ENCODE results near the gene TBXAS1. TPM values are rescaled to one million over a fixed set of nuclear protein-coding genes. Genes with fewer than 3 reads are reported as not detected.
A peak's percentile ranks its signal among the peaks of the same experiment; 100 is the strongest.

Gene TBXAS1
- total RNA-seq, 1 donor from 2014 or later: not detected

DNA sequence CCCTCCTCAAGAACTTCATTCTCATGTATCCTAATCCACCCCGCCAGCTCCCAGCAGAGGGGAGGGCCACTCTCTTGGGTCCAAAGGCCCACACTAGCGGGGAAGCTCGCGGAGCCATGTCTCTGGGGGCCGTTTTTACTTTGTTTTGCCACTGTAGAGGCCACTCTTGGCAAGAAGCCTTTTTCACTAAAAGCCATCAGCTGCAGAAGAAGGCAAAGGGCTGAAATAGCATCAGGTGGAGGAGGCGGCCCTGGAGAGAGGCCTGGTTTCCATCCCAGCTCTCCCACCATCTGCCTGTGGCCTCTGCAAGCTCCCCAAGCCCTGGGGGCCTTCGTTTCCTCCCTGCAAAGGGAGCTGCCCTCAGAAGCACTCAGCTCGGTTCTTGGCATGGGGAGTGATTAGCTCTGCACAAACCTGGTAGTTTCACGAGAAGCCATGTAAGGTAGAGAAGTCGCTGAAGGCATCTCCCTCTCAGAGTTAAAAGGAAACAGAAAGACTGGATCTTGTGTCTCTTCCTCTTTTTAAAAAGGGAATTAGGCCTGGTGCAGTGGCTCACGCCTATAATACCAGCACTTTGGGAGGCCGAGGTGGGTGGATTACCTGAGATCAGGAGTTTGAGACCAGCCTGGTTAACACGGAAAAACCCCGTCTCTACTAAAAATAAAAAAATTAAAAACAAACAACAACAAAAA lies 163.4 kb downstream of the TBXAS1 start:
- no peak for TF ChIP-seq CTCF (IDR thresholded peaks at IDR 0.05; ENCODE audit: partially characterized antibody, unreplicated experiment)
- Mint-ChIP-seq H3K27ac (ENCODE audit: unreplicated experiment) (peak overlapping the region; percentile 53), H3K9me3 (ENCODE audit: unreplicated experiment) (peaks cover 4% of the 10 kb centered on the region)

DNA sequence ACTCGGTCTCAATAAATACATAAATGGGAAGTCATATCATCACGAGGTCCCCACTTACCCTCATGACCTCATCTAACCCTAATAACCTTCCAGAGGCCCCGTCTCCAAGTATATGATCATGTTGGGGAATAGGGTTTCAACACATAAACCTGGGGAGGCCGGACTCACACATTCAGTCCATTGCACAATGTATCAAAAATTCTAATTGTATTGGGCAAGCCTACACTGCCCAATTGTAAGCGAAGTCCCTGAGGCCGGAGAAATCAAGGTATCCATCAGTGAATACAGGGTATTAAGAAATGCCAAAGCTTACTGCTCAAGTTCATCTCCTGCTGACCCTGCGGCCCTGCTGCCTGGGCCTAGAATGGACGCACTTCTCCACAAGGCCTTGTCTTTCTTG lies 164.1 kb downstream of the TBXAS1 start:
- Mint-ChIP-seq H3K4me1 (ENCODE audit: low read depth, unreplicated experiment) (peaks cover 23% of the 10 kb centered on the region), H3K27ac (ENCODE audit: unreplicated experiment) (no peak overlapping the region), H3K36me3 (ENCODE audit: unreplicated experiment) (peaks cover 3% of the 10 kb centered on the region), H3K9me3 (ENCODE audit: unreplicated experiment) (peaks cover 4% of the 10 kb centered on the region), H3K27me3 (ENCODE audit: unreplicated experiment) (peaks cover 1% of the 10 kb centered on the region), H3K4me3 (ENCODE audit: unreplicated experiment) (no peak overlapping the region)
- DNase-seq: no peak
- TF ChIP-seq CTCF (IDR thresholded peaks at IDR 0.05; ENCODE audit: partially characterized antibody, unreplicated experiment): no peak

More for the DNA sequence above, 163.4 kb downstream of the TBXAS1 start:
- DNase-seq: peak; percentile 36
- Mint-ChIP-seq H3K4me3 (ENCODE audit: unreplicated experiment) (no peak overlapping the region), H3K27me3 (ENCODE audit: unreplicated experiment) (peaks cover 1% of the 10 kb centered on the region), H3K36me3 (ENCODE audit: unreplicated experiment) (peaks cover 7% of the 10 kb centered on the region), H3K4me1 (ENCODE audit: low read depth, unreplicated experiment) (peaks cover 23% of the 10 kb centered on the region)

DNA sequence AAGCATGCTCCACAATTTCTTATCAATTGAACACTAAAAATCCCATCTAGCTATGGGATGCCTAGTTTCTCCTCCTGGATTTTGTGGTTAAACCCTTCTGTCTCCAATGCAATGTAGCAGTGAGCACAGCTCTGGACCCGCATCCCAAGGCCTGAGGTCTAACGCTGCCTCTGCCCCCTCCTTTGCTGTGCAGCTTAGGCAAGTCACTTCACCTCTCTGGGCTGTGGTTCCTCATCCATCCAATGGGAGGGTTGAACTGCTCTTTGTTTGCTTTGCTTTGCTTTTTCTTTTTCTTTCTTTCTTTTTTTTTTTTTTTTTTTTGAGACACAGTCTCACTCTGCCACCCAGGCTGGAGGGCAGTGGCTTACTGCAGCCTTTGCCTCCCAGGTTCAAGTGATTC lies 164.5 kb downstream of the TBXAS1 start:
- TF ChIP-seq CTCF (IDR thresholded peaks at IDR 0.05; ENCODE audit: partially characterized antibody, unreplicated experiment): no peak
- Mint-ChIP-seq H3K27me3 (ENCODE audit: unreplicated experiment) (peaks cover 1% of the 10 kb centered on the region), H3K4me3 (ENCODE audit: unreplicated experiment) (no peak overlapping the region), H3K9me3 (ENCODE audit: unreplicated experiment) (peaks cover under 1% of the 10 kb centered on the region), H3K36me3 (ENCODE audit: unreplicated experiment) (peaks cover 3% of the 10 kb centered on the region), H3K4me1 (ENCODE audit: low read depth, unreplicated experiment) (peaks cover 23% of the 10 kb centered on the region), H3K27ac (ENCODE audit: unreplicated experiment) (no peak overlapping the region)
- DNase-seq: no peak

GRCh38 chr7:139994356-139994755 lies 165.3 kb downstream of the TBXAS1 start:
- Mint-ChIP-seq H3K4me3 (ENCODE audit: unreplicated experiment) (no peak overlapping the region), H3K27me3 (ENCODE audit: unreplicated experiment) (peaks cover 1% of the 10 kb centered on the region), H3K4me1 (ENCODE audit: low read depth, unreplicated experiment) (peaks cover 23% of the 10 kb centered on the region), H3K9me3 (ENCODE audit: unreplicated experiment) (no peaks in the 10 kb centered on the region), H3K36me3 (ENCODE audit: unreplicated experiment) (peaks cover 3% of the 10 kb centered on the region), H3K27ac (ENCODE audit: unreplicated experiment) (no peak overlapping the region)
- no peak for TF ChIP-seq CTCF (IDR thresholded peaks at IDR 0.05; ENCODE audit: partially characterized antibody, unreplicated experiment)
- no peak for DNase-seq

Measured in glutamatergic neuron (in vitro differentiated cells).